NCI-H524 treated with DMSO at 0.1 percent for 48 hours (cell line): Measurements from ENCODE around the gene METTL13.

Experiments
- DNase-seq: peaks from one replicate; lab custom pipeline; 2025; lab: John Stamatoyannopoulos, UW

Gene METTL13, protein sequence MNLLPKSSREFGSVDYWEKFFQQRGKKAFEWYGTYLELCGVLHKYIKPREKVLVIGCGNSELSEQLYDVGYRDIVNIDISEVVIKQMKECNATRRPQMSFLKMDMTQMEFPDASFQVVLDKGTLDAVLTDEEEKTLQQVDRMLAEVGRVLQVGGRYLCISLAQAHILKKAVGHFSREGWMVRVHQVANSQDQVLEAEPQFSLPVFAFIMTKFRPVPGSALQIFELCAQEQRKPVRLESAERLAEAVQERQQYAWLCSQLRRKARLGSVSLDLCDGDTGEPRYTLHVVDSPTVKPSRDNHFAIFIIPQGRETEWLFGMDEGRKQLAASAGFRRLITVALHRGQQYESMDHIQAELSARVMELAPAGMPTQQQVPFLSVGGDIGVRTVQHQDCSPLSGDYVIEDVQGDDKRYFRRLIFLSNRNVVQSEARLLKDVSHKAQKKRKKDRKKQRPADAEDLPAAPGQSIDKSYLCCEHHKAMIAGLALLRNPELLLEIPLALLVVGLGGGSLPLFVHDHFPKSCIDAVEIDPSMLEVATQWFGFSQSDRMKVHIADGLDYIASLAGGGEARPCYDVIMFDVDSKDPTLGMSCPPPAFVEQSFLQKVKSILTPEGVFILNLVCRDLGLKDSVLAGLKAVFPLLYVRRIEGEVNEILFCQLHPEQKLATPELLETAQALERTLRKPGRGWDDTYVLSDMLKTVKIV

DNA sequence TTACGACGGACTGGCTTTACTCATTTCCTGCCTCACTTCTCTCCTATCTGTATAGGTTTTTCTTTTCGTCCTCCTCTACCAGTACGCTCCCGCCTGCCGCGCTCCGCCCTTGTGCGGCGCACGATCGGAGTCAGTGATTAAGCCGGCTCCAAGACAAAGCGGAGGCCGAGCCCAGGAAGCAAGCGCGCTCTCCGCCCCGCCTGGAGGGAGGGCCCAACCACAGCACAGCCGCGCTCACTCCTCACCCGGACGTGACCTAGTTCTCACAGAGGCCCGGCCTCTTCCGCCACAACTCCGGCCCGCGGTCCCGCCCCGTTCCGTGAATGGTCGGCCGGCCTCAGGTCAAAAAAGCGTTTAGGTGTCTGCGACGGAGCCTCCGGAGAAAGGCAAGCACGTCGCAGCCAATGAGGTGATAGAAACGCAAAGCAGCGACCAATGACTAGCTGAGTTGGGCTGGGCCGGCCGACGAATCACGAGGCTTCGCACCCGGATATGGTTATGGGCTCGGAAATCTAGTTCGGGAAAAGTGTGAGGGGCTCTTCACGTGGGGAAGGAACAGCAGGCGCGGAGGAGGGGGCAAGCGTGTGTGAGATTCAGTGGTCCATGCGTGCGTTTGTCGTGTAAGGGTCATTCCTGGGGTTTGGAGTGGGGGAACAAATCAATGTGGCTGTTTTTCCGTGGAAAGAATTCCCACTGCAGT, at the start of gene METTL13:
Gene METTL13 (plus strand): TSS at position 485 of the 700 bp plus-strand sequence. CDS start 308 bp downstream, outside the sequence.
- DNase-seq = peak; percentile 91

DNA sequence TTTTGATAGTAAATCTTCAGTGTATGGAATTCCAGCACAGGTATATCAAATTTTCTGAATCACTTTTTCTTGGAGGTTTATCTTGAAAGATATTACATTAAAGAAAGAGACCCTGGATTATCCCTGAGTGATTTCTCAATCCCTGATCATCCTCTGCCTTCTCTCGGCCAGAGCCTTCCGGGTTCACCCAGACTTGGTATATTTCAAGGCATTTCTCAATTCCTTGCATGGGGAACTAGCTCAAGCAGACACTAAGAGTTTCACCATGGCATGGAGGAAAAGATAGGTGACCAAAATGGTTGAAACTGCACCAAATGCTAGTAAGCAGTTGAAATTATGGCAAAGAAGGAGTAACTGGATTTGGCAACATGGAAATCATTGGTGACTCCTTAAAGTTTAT, 45.3 kb upstream of the METTL13 start:
- no peak for DNase-seq

DNA sequence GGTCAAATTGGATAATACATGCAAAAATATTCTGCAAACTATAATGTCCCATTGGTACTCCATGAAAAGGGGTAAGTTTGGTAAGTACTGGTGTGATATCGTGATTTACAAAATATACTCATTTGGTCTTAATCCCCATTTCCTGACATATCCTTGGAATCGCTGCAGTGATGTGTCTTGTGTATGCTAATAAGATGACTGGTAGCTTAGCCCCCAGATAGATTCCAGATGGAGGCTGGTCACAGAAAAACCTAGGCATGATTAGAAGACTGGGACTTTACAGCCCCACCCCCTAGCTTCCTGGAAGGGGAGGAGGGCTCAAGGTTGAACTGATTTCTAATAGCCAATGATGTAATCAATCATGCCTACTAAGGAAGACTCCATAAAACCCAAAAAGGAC, 42.5 kb upstream of the METTL13 start:
- no peak for DNase-seq

DNA sequence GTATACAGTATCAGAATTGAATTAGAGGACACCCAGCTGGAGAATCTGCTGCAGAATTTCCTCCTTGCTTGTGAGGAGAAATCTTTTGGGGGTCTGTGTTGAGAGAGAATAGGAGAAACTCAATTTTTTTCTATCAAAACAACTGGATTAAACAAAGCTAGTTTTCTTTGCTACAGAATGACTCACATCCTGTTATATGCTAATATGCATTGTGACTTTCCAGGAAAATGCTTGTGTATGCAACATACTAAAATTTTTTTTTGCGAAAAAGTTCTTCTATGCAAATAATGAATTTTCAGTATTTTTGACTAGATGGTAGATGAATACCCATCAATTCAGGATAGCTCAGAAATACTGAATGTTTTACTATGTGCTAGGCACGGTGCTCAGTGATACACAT, 41.8 kb upstream of the METTL13 start:
- no peak for DNase-seq

DNA sequence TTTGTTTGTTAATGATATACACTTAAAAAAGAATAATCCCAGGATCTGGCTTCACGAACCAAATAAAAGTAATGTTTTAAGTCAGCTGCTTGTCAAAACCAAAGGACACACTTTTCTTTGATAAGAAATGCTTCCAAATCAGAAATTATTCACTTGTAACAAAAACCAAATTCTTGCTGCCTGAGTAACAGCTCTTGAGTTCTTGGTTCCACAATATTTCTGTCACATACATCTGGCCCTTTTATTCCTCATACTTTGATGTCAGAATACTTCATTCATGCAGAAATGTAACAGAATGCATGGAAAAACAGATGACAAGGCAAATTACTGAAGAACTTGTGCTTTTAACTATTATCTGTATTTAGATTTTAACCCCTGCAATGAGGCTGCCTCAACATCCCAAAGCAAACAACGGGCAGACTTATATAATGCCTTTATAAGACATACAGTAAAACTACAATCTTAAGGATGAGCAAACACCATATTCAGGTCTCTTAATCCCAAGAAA, 41.0 kb upstream of the METTL13 start:
- DNase-seq = no peak

DNA sequence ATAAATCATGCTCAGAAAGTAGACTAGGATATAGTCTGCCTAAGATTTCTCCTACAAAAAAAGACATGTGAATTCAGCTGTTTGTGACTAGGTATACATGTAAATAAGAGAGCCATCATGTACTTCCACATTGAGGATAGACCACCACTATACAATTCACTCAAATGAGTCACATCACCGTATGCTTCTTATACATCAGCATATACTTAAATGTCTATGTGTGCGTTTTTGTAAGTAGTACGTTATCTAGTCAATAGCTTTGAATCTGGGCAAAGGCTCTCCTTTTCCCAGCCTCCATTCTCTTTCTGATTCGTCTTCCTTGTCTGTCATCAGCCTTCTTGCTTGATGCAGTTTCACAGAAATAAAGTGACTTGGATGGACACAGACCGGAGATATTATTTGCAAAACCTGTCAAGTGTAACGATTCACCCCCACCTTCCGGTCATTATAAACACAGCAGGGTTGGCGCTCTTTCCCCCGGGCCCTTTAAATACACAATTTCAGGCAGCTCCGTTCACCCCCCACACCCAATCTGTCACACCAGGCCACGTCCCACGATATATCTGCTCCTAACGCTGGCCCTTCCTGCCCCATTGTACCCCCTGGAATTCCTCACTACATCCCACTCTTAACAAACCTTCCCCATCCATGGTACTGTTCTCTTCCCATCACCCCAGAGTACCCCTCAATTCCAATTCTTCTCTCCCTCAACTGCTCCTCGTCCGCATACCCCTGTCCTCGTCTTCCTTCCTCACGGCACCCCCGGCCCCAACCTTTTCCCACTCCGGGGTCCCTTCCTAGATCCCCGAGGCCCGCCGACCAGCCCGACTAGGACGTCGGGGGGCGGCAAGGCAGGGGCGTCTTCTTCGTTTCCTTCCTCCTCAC, 40.2 kb upstream of the METTL13 start:
- DNase-seq = peak; percentile 11

DNA sequence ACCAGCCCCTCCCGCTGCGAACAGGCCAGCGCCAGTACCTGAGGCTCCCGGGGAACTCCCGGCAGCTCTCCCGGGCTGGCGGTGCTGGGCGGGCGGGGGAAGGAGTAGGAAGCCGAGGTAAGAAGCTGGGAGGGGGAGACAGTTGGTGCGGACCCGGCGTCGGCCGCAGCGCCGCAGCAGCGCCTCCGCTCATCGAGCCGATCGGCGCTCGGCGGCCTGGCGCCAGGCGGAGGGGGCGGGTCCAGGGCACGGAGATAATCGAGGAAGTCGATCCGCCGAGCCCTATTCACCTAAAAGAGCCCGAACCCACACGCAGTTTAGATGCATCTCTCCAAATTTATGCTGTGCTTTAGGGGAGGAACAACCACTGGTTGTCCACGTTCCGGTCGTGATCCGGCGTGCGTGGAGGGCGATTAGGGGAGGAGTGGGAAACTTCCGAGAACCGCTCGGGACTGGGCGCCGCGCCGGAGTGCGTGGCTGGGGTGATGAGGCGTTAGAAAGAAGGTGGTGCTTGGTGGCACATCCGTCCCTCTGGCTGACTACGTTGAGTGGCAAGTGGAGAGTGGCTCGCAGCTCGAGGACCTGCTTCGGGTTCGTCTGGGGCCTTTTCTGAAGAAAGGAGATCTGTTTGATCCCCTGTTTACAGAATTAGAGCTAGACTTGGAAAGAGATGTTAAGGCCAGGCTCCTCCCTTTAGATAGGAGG, 39.4 kb upstream of the METTL13 start, which contains the start of gene VAMP4:
Gene VAMP4 (minus strand): TSS at position 194 of the 705 bp plus-strand sequence. CDS start 3,651 bp downstream, outside the sequence.
- DNase-seq = peak; percentile 54

DNA sequence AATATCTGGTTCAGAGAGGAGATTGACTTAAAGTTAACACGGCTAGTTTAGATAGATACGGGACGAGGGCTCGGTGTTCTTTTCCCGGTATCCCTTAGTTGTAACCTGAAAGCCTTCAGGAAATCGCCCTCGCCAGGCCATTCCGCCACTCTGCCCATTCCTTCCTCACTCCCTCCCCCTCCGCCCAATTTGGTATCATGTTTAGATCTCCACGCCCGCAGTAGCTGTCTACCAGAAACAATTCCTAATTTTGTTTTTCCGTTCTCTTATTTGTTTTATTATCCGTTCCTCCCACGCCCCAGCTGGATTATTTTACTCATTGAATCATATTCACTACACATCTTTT, 38.9 kb upstream of the METTL13 start:
- DNase-seq = no peak

DNA sequence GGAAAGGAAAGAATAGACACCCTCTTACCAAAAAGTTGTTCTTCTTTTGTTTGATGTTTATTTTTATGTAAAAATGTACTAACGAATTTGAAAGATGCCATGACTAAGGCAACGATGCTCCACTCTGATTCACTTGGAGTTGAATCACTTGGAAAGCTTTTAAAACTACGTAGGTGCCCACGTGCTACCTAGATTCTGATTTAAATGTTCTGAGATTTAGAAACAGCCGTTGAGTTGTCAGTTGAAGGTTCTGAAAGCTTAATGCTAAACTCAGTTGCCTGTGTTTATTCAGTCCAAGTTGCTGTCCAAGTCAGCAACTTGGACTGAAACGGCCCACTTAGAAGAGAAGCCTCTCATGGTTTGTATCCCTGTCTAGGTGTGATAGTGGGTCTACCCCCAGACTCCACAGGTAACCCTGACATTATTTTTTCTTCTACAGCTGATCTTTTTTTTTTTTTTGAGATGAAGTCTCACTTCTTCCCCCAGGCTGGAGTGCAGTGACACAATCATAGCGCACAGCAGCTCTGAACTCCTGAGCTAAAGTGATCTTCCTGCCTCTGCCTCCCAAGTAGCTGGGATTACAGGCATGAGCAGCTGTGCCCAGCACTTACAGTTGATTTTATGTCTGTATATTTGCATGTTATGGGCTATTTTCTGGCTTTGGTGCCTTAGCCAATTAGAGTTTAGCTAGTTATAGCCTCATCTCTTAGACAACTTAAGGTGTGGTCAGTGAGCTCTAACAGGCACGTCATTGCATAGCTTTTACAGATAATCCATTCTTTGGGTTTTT, 38.2 kb upstream of the METTL13 start:
- peak; percentile 5 for DNase-seq

DNA sequence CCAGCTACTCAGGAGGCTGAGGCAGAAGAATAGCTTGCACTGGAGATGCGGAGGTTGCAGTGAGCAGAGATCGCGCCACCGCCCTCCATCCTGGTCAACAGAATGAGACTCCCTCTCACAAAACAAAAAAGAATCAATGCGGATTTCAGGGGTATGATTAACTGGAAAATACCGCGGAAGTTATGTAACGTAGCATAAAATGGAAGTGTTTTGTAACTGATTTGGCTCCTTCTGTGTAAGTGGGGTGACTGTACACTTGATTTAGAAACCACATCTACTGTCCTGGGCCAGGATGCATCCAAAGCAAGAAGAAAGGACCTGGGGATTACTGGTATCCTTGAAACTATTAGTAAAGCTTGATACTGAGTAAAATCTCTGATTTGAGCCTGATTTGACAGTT, 36.5 kb upstream of the METTL13 start:
- no peak for DNase-seq

DNA sequence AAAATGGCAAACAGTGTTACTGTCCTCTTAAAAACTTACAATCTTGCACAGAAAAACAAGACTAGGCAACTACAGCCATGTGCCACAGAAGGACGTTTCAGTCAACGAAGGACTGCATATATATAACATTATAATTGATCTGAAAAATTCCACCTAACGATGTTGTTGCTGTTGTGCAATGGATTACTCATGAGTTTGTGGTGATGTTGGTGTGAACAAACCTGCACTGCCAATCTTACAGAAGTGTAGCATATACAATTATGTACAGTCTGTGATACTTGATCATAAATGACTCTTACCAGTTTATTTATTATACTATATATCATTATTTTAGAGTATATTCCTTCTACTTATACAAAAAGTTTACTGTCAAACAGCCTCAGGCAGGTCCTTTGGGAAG, 32.8 kb upstream of the METTL13 start:
- DNase-seq = no peak

DNA sequence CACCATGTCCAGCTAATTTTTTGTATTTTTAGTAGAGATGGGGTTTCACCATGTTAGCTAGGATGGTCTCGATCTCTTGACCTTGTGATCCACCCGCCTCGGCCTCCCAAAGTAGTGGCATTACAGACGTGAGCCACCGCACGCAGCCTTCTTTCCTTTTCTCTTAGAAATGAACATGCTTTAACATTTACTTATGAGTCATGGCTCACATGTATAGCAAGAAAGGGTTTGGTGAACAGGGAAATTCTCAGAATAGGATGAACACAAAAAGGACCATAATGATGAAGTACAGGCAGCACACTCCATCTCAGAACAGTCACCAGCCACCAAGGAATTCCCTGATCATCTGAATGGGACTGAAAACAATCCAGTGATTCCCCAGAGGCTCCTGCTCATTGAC, 30.2 kb upstream of the METTL13 start:
- no peak for DNase-seq

DNA sequence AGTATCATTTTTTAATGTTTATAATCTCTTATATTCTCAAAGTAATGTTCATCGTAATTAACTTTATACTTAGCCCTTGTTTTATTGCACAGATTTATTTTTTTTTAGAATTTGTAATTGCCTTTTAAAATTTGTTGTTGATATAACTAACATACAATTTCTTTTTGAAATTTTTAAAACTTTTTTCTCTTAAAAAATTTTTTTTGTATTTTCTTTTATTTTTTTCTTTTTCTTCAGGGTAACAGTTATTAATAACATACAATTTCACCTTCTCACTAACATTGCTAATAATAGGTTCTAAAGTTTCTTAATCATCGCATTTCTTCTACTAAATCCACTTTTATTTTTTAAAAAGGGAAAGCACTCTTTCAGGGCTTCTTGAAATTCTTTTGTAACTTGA, 28.3 kb upstream of the METTL13 start:
- no peak for DNase-seq

DNA sequence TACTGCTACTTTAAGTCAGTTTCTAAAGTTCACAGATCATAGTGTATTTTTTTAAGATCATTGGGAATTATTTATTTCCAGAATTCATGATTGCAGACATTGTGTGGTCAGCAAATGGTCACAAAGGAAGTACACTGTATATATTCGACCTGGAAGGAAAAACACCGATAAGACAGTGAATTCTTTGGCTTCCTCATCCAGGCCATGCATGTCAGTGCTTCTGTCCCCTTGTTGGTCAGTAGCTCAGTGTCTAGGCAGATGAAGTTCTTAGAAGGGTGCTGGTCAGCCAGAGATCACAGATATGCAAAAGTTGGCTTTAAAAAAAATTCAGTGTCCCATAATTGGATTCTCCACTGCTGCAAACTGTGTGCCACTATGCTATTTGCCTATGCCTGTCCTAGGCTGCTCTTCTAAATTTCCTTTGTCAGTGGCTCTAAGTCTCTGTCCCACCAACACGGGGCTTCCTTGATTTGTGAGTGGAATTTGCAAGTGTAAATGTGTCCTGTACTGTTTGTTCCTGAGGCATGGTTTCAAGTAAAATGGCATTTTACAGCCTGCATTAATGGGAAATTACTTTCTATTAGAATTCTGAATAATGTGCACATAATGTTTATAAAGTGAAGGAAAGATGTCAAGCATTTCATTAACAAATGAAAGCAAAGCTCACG, 27.6 kb upstream of the METTL13 start:
- DNase-seq = no peak

DNA sequence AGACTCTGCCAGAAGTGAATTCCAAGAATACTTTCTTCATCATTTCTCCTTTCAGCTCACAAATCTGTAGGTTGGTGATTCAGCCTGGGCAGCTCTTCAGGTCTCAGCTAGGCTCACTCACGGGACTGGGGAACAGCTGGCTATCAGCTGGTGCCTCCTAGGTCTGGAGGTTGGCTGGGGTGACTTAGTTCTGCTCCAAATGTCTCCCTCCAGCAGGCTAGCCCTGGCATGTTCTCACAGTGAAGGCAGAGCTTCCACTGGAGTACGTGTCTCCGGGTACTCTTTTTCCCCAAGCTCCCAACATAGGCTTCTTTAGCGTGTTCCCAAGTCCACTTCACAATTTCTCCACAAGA, 27.1 kb upstream of the METTL13 start:
- DNase-seq = no peak

DNA sequence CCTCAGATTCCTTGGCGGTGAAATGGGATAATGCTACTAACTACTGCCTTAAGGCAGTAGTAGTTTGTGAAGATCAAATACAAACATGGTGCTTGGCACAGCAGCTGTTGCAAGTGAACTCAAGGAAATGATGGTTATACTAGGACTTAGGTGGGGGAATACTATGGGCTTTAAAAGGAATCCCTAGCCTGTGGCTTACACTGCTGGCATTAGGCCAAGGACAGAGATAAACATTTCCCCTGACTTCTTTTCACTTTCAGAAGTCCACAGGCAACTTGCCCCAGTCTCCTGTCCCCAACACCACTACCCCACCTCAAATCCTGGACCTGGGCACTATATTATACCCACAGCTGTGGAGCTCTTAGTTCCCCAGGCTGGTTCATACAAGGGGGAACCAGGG, 26.5 kb upstream of the METTL13 start:
- DNase-seq = no peak

DNA sequence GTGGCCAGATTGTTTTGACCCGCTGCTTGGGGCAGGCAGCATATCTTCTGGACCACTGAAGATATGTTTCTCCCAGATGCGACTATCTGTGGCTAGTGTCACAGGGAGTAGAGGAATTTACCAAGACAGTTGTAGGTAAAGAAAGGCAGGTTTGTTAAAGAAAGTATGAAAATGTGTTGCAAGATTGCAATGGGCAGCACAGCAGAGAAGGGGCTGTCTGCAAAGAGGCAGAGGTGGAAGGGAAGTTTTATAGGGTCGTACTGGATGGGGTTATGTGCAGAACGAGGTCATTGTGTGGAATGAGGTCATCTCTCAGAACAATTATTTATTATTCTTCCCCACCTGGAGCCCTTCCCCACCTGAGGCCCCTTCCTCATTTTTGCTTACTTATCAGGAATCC, 24.6 kb upstream of the METTL13 start:
- no peak for DNase-seq

DNA sequence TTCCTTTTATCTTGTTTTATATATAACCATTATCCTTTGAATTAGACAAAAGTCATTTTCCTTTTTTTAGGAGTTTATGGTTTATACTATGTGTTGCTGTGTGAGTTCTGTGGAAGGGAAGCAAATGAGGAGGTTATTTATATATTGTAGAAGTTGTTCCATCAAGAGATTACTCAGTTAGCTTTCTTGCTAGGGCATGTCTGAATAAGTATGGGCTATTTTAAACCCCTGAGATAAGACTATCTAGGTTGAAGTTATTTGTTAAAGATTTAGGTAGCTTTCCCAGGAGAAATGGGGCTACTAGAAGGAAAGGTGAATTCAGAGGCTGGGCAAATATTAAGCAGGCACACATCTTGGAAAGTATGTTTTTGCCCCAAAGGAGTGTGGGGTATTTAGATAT, 23.4 kb upstream of the METTL13 start:
- no peak for DNase-seq

DNA sequence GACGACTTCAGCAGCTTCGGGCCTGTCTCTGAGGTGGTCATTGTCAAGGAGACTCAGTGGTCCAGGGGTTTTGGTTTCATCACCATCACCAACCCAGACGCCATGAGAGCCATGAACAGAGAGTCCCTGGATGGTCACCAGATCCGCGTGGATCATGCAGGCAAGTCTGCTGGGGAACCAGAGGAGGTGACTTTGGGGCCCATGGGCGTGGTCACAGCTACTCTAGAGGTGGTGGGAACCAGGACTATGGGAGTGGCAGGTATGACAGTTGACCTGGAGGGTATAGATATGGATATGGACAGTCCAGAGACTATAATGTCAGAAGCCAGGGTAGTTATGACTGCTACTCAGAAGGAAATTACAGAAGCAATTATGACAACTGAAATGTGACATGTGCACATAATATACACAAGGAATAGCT, 19.3 kb upstream of the METTL13 start:
- DNase-seq = no peak

DNA sequence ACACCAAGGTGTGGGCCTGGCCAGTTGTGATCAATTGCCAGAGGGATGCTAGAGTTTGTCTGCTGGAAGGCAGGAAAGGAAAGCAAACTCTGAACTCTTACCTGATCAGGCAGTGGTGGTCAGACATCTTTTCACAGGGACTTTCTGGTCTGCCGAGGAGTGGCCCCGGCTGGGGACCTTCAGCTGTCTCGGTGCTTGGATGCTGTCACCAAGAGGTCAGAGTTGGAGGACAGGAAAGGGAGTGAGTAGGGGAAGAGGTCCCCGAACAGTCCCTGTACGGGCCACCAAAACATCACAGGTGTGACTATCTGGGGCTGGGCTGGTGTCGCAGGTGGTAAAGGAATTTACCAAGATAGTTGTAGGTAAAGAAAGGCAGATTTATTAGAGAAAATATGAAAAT, 17.7 kb upstream of the METTL13 start:
- no peak for DNase-seq
